Gastroesophageal sphincter (tissue), 4 donors: ENCODE measurements around the gene TDRD9. TPM values are rescaled to one million over a fixed set of nuclear protein-coding genes. Genes with fewer than 3 reads are reported as not detected.

Experiments
- ATAC-seq: fragments of 150-250 bp; one replicate; pipeline ENCODE4 v1.9.1; 2016; ENCODE audit warnings: mild to moderate bottlenecking, moderate library complexity
- H3K27ac ChIP-seq, 4 donors: fragments of 200-600 bp; sonication (generic) in 3 of 4; 1 replicate in 3 of 4; 2 replicates in 1 of 4; pipeline ENCODE4 v1.5.1; 2016 to 2019
- H3K27me3 ChIP-seq: fragments of 200-600 bp; sonication (generic); one replicate; pipeline ENCODE4 v1.5.1; 2019
- H3K36me3 ChIP-seq, 2 donors: fragments of 200-600 bp; sonication (generic); one replicate each; pipeline ENCODE4 v1.5.1; 2019; ENCODE audit warnings: control low read depth in 1 of 2
- H3K4me1 ChIP-seq, 3 donors: fragments of 200-600 bp; sonication (generic); 1 replicate in 2 of 3; 2 replicates in 1 of 3; pipeline ENCODE4 v1.5.1; 2016 to 2019; ENCODE audit warnings: control low read depth in 2 of 3
- H3K4me3 ChIP-seq, 2 donors: fragments of 200-600 bp; sonication (generic); one replicate each; pipeline ENCODE4 v1.5.1; 2019; ENCODE audit warnings: mild to moderate bottlenecking in 1 of 2, moderate library complexity in 1 of 2
- H3K9me3 ChIP-seq, 3 donors: fragments of 200-600 bp; sonication (generic); one replicate each; pipeline ENCODE4 v1.5.1; 2017 to 2019; ENCODE audit warnings: control low read depth in 2 of 3
- CTCF ChIP-seq, 4 experiments: fragments of 200-600 bp in 2 of 4; fragments of 450-650 bp in 2 of 4; sonication (generic) in 1 of 4; IDR thresholded peaks; one replicate each; pipeline ENCODE4 v1.5.1; 2017 to 2019; ENCODE audit warnings: antibody characterized with exemption in 4 of 4, mild to moderate bottlenecking in 2 of 4, moderate library complexity in 2 of 4
- EP300 ChIP-seq: sonication (generic); formaldehyde crosslinking; IDR thresholded peaks from one replicate; pipeline ENCODE4 v1.6.1; 2017; ENCODE audit warnings: antibody characterized with exemption, mild to moderate bottlenecking
- POLR2A ChIP-seq, 2 donors: fragments of 450-650 bp; IDR thresholded peaks; one replicate each; pipeline ENCODE4 v1.6.1; 2017; ENCODE audit warnings: antibody characterized with exemption in 2 of 2, mild to moderate bottlenecking in 2 of 2, moderate library complexity in 1 of 2
- POLR2AphosphoS5 ChIP-seq: sonication (generic); formaldehyde crosslinking; IDR thresholded peaks from one replicate; pipeline ENCODE4 v1.6.1; 2017; ENCODE audit warnings: antibody characterized with exemption
- WGBS, 2 donors: methylation state at CpG; one replicate each; pipeline ENCODE4 v1.1.5; 2018; ENCODE audit warnings: low coverage in 1 of 2; 5-methylcytosine and 5-hydroxymethylcytosine counted together
- total RNA-seq, 4 donors: library from RNA; depleted of rRNA; stranded (reverse); fragments of >200 nt; gene quantifications; one replicate each; pipeline ENCODE4 v1.1.0, GENCODE V29; 2016

Gene TDRD9
- total RNA-seq, 4 donors from 2014 or later: 1.6 to 5.4 (median 2.3) TPM

- Histone ChIP-seq H3K4me1 (no peaks in the 10 kb centered on the region), H3K4me3 (no peak overlapping the region), H3K9me3 (no peaks in the 10 kb centered on the region), H3K27me3 (no peaks in the 10 kb centered on the region), H3K27ac (no peak overlapping the region), H3K36me3 (no peaks in the 10 kb centered on the region)
- TF ChIP-seq CTCF (IDR thresholded peaks at IDR 0.05) (no peak), EP300 (no peak), POLR2A (IDR thresholded peaks at IDR 0.05) (no peak), POLR2AphosphoS5 (no peak)
- ATAC-seq: no peak
- WGBS, 2 donors: 89% methylated on average over 1 of the region's 1 CpG; no CpG with 5 or more reads in 1 of the 2 donors
Observed at GRCh38 chr14:104004849-104005248, 76.6 kb downstream of the TDRD9 start.

- Histone ChIP-seq H3K27ac (no peak overlapping the region), H3K9me3 (no peaks in the 10 kb centered on the region), H3K4me3 (no peak overlapping the region), H3K36me3 (no peaks in the 10 kb centered on the region), H3K4me1 (no peaks in the 10 kb centered on the region), H3K27me3 (no peaks in the 10 kb centered on the region)
- 91 to 96% methylated on average over 4 to 8 of the region's 8 CpGs for WGBS, 2 donors
- no peak for ATAC-seq
- no peak for TF ChIP-seq EP300
- no peak for TF ChIP-seq POLR2A (IDR thresholded peaks at IDR 0.05)
- TF ChIP-seq CTCF (IDR thresholded peaks at IDR 0.05): no peak
- TF ChIP-seq POLR2AphosphoS5: no peak
Observed at GRCh38 chr14:104005489-104005888, 77.2 kb downstream of the TDRD9 start.

- no peak overlapping the region for H3K27ac ChIP-seq
- no peaks in the 10 kb centered on the region for H3K36me3 ChIP-seq
- no peak for ATAC-seq
- no peaks in the 10 kb centered on the region for H3K4me1 ChIP-seq
- no peaks in the 10 kb centered on the region for H3K9me3 ChIP-seq
- no peaks in the 10 kb centered on the region for H3K27me3 ChIP-seq
- WGBS, 2 donors: 91% methylated on average over 9 of the region's 12 CpGs; no CpG with 5 or more reads in 1 of the 2 donors
- no peak for TF ChIP-seq POLR2A (IDR thresholded peaks at IDR 0.05)
- TF ChIP-seq POLR2AphosphoS5: no peak
- TF ChIP-seq EP300: no peak
- no peak for TF ChIP-seq CTCF (IDR thresholded peaks at IDR 0.05)
- no peak overlapping the region for H3K4me3 ChIP-seq
Observed at GRCh38 chr14:104007121-104007520, 78.9 kb downstream of the TDRD9 start.

GRCh38 chr14:104009297-104009696 is 81.0 kb downstream of the TDRD9 start:
- no peak overlapping the region for H3K27ac ChIP-seq
- no peak for ATAC-seq
- TF ChIP-seq POLR2AphosphoS5 (no peak), POLR2A (IDR thresholded peaks at IDR 0.05) (no peak), CTCF (IDR thresholded peaks at IDR 0.05) (no peak), EP300 (no peak)
- no peaks in the 10 kb centered on the region for H3K27me3 ChIP-seq
- H3K9me3 ChIP-seq: no peaks in the 10 kb centered on the region
- no peaks in the 10 kb centered on the region for H3K4me1 ChIP-seq
- no peak overlapping the region for H3K4me3 ChIP-seq
- WGBS, 2 donors: 100% methylated on average over 1 of the region's 1 CpG
- no peaks in the 10 kb centered on the region for H3K36me3 ChIP-seq

- Histone ChIP-seq H3K27ac (no peak overlapping the region), H3K9me3 (no peaks in the 10 kb centered on the region), H3K4me3 (no peak overlapping the region), H3K4me1 (no peaks in the 10 kb centered on the region), H3K36me3 (no peaks in the 10 kb centered on the region), H3K27me3 (no peaks in the 10 kb centered on the region)
- ATAC-seq: no peak
- TF ChIP-seq POLR2AphosphoS5 (no peak), POLR2A (IDR thresholded peaks at IDR 0.05) (no peak), CTCF (IDR thresholded peaks at IDR 0.05) (no peak), EP300 (no peak)
- 92 to 94% methylated on average over 2 to 3 of the region's 3 CpGs for WGBS, 2 donors
Observed at GRCh38 chr14:104011824-104012517, 83.7 kb downstream of the TDRD9 start.
